Measurements from ENCODE around the gene CEACAM4.
"Not testable (repeated sequence)": the region's sequence is repeated elsewhere in the genome, so short reads cannot be mapped to it uniquely, and the experiment has no call there.

The CEACAM4 gene

GRCh38 chr19:41626877-41627276 lies at the start of gene CEACAM4:
Gene CEACAM4 (minus strand): TSS chr19:41627074. CDS start chr19:41626963, 111 bp downstream.
- no peak for DNase-seq (ENCODE audit: low read depth in 3 of 3)

- DNase-seq (ENCODE audit: low read depth in 3 of 3), result no peak
Measured at GRCh38 chr19:41671486-41671885, 44.6 kb upstream of the CEACAM4 start.

- DNase-seq (ENCODE audit: low read depth in 3 of 3), result no peak
Measured at GRCh38 chr19:41670755-41671154, 43.9 kb upstream of the CEACAM4 start.

GRCh38 chr19:41668315-41668714 lies 41.4 kb upstream of the CEACAM4 start:
- no peak for DNase-seq (ENCODE audit: low read depth in 3 of 3)

- DNase-seq (ENCODE audit: low read depth in 3 of 3), result no peak
Measured at GRCh38 chr19:41666075-41666474, 39.2 kb upstream of the CEACAM4 start.

- DNase-seq (ENCODE audit: low read depth in 3 of 3), result no peak
Measured at GRCh38 chr19:41657157-41657556, 30.3 kb upstream of the CEACAM4 start.

GRCh38 chr19:41656756-41657155 lies 29.9 kb upstream of the CEACAM4 start:
- DNase-seq (ENCODE audit: low read depth in 3 of 3), result not testable (repeated sequence)

- no peak for DNase-seq (ENCODE audit: low read depth in 3 of 3)
Measured at GRCh38 chr19:41652250-41652649, 25.4 kb upstream of the CEACAM4 start.

- no peak for DNase-seq (ENCODE audit: low read depth in 3 of 3)
Measured at GRCh38 chr19:41649827-41650226, 23.0 kb upstream of the CEACAM4 start.

- peak in 2 of 3 experiments; percentile 31 to 51 for DNase-seq (ENCODE audit: low read depth in 3 of 3)
Measured at GRCh38 chr19:41646589-41647204, 19.8 kb upstream of the CEACAM4 start.

GRCh38 chr19:41641879-41642485 lies 15.1 kb upstream of the CEACAM4 start:
- DNase-seq (ENCODE audit: low read depth in 3 of 3), result peak; percentile 44 to 71 (median 55)

- no peak for DNase-seq (ENCODE audit: low read depth in 3 of 3)
Measured at GRCh38 chr19:41638641-41639081, 11.8 kb upstream of the CEACAM4 start.

- DNase-seq (ENCODE audit: low read depth in 3 of 3), result no peak
Measured at GRCh38 chr19:41637484-41637883, 10.6 kb upstream of the CEACAM4 start.

GRCh38 chr19:41627966-41628675 lies 1.2 kb upstream of the CEACAM4 start:
- no peak for DNase-seq (ENCODE audit: low read depth in 3 of 3)

GRCh38 chr19:41626278-41626677 lies 596 bp downstream of the CEACAM4 start:
- no peak for DNase-seq (ENCODE audit: low read depth in 3 of 3)

- no peak for DNase-seq (ENCODE audit: low read depth in 3 of 3)
Measured at GRCh38 chr19:41624937-41625336, 1.9 kb downstream of the CEACAM4 start.

- no peak for DNase-seq (ENCODE audit: low read depth in 3 of 3)
Measured at GRCh38 chr19:41624515-41624914, 2.4 kb downstream of the CEACAM4 start.

- DNase-seq (ENCODE audit: low read depth in 3 of 3), result no peak
Measured at GRCh38 chr19:41623360-41623759, 3.5 kb downstream of the CEACAM4 start.

GRCh38 chr19:41621654-41622053 lies 5.2 kb downstream of the CEACAM4 start:
- DNase-seq (ENCODE audit: low read depth in 3 of 3), result no peak

- DNase-seq (ENCODE audit: low read depth in 3 of 3), result no peak
Measured at GRCh38 chr19:41621226-41621625, 5.6 kb downstream of the CEACAM4 start.

GRCh38 chr19:41620171-41620570 lies 6.7 kb downstream of the CEACAM4 start:
- DNase-seq (ENCODE audit: low read depth in 3 of 3), result no peak

- DNase-seq (ENCODE audit: low read depth in 3 of 3), result no peak
Measured at GRCh38 chr19:41619018-41619556, 7.8 kb downstream of the CEACAM4 start.

All from stimulated activated CD4-positive, alpha-beta T cell treated with anti-CD3 and anti-CD28 coated beads, TNF-alpha, amount 100 ng/mL, for 24 hours (primary cell).